ENCODE measurements around the gene SULT1A1.
"Not testable (repeated sequence)": the region's sequence is repeated elsewhere in the genome, so short reads cannot be mapped to it uniquely, and the experiment has no call there.

Gene SULT1A1

DNA sequence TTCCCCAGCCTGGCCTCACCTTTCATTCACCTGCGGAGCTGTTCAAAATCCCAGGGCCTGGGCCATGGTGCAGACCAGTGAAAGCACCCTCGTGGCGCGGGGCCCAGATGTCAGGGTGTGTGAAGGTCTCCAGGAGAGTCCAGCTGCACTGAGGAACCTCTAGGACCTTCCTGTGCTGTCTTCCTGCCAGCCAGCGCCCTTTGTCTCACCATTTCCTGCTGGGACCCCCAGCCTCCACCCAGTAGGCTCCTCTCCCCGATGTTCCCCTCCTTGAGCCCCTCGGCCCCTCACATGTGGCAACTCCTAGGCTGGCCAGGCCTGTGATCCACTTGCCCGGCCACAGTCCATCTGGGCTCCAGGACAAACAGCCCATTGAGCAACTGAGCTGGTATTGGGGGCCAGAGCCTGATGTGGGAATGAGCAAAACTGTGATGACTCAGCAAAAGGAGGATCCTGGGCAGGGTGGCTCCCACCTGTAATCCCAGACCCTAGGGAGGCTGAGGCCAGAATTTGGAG is 13.7 kb downstream of the SULT1A1 start:
- Histone ChIP-seq H3K9me3 (ENCODE audit: control insufficient read depth, low read length) (no peaks in the 10 kb centered on the region), H3K27me3 (ENCODE audit: control insufficient read depth, insufficient read depth, low read length) (no peaks in the 10 kb centered on the region), H3K36me3 (ENCODE audit: control insufficient read depth, insufficient read depth, low read length) (no peaks in the 10 kb centered on the region), H3K9ac (ENCODE audit: low read length) (peak overlapping the region; percentile 18), H3K4me3 (ENCODE audit: low read length) (no peak overlapping the region), H3K4me1 (ENCODE audit: control insufficient read depth, insufficient read depth, low read length) (peaks cover 15% of the 10 kb centered on the region)

GRCh38 chr16:28595451-28595850 is 14.4 kb downstream of the SULT1A1 start:
- not testable (repeated sequence) for H3K36me3 ChIP-seq (ENCODE audit: control insufficient read depth, insufficient read depth, low read length); H3K4me3 ChIP-seq (ENCODE audit: low read length); H3K9me3 ChIP-seq (ENCODE audit: control insufficient read depth, low read length); H3K27me3 ChIP-seq (ENCODE audit: control insufficient read depth, insufficient read depth, low read length); H3K9ac ChIP-seq (ENCODE audit: low read length)
- peaks cover 15% of the 10 kb centered on the region for H3K4me1 ChIP-seq (ENCODE audit: control insufficient read depth, insufficient read depth, low read length)

- H3K27me3 ChIP-seq (ENCODE audit: control insufficient read depth, insufficient read depth, low read length) = no peaks in the 10 kb centered on the region
- no peaks in the 10 kb centered on the region for H3K36me3 ChIP-seq (ENCODE audit: control insufficient read depth, insufficient read depth, low read length)
- no peak overlapping the region for H3K9ac ChIP-seq (ENCODE audit: low read length)
- no peaks in the 10 kb centered on the region for H3K9me3 ChIP-seq (ENCODE audit: control insufficient read depth, low read length)
- H3K4me3 ChIP-seq (ENCODE audit: low read length) = no peak overlapping the region
- peaks cover 15% of the 10 kb centered on the region for H3K4me1 ChIP-seq (ENCODE audit: control insufficient read depth, insufficient read depth, low read length)
Measured at GRCh38 chr16:28592979-28593553, 16.8 kb downstream of the SULT1A1 start.

GRCh38 chr16:28592511-28592910 is 17.3 kb downstream of the SULT1A1 start:
- H3K9me3 ChIP-seq (ENCODE audit: control insufficient read depth, low read length) = no peaks in the 10 kb centered on the region
- no peak overlapping the region for H3K9ac ChIP-seq (ENCODE audit: low read length)
- no peaks in the 10 kb centered on the region for H3K27me3 ChIP-seq (ENCODE audit: control insufficient read depth, insufficient read depth, low read length)
- H3K4me1 ChIP-seq (ENCODE audit: control insufficient read depth, insufficient read depth, low read length) = peaks cover 15% of the 10 kb centered on the region
- no peak overlapping the region for H3K4me3 ChIP-seq (ENCODE audit: low read length)
- no peaks in the 10 kb centered on the region for H3K36me3 ChIP-seq (ENCODE audit: control insufficient read depth, insufficient read depth, low read length)

DNA sequence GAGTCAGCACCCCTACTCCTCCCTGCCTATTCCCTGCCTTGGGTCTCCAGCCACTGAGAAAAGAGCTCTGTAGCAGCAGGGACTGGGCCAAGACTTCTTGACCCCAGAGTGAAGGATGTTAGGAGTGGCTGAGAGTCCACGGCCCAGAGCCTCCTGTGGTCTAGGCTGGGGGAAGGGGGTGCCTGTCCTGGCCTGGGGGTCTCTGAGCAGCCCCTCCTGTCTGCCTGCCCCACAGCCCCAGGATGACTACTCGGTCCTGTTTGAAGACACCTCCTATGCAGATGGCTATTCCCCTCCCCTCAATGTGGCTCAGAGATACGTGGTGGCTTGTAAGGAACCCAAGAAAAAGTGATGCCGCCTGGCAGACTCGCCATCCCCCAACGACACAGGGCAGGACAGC is 18.5 kb downstream of the SULT1A1 start:
- no peaks in the 10 kb centered on the region for H3K27me3 ChIP-seq (ENCODE audit: control insufficient read depth, insufficient read depth, low read length)
- H3K36me3 ChIP-seq (ENCODE audit: control insufficient read depth, insufficient read depth, low read length) = no peaks in the 10 kb centered on the region
- H3K9me3 ChIP-seq (ENCODE audit: control insufficient read depth, low read length) = no peaks in the 10 kb centered on the region
- H3K4me1 ChIP-seq (ENCODE audit: control insufficient read depth, insufficient read depth, low read length) = peaks cover 3% of the 10 kb centered on the region
- H3K4me3 ChIP-seq (ENCODE audit: low read length) = no peak overlapping the region
- no peak overlapping the region for H3K9ac ChIP-seq (ENCODE audit: low read length)

DNA sequence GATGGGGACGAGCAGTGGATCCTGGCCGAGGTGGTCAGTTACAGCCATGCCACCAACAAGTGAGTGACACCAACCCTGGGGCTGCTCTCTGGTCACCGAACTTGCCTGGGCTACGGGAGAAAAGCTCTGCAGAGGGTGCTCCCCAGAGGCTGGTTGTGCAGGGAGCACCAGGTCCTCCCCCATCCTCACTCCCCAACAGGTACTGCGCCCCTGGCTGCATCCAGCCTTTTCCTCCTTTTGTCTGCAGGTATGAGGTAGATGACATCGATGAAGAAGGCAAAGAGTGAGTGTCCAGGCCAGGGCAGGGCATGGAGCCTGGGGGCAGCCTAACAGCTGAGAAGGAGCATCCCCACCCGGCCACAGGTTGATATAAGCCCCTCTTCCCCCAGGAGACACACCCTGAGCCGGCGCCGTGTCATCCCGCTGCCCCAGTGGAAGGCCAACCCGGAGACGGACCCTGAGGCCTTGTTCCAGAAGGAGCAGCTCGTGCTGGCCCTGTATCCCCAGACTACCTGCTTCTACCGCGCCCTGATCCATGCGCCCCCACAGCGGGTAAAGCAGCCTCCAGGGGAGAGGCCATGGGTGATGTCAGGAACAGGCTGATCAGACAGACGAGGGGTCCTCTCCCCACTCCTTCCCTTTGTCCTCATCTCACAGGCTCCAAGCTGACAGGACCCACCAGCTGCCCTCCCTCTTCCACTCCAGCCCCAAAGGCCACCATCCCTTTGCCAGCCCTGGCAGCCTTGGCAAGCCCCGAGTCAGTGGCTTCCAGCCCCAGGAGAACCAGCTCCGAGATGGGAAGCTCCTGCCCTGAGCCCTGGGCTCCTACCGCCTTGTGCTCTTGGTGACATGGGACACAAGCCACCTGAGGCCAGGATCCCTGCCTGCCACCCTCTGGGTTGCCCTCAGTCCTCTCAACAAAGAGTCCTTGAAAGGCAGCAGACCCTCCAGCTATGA is 19.2 kb downstream of the SULT1A1 start:
- no peaks in the 10 kb centered on the region for H3K27me3 ChIP-seq (ENCODE audit: control insufficient read depth, insufficient read depth, low read length)
- no peaks in the 10 kb centered on the region for H3K36me3 ChIP-seq (ENCODE audit: control insufficient read depth, insufficient read depth, low read length)
- H3K9me3 ChIP-seq (ENCODE audit: control insufficient read depth, low read length) = no peaks in the 10 kb centered on the region
- H3K4me3 ChIP-seq (ENCODE audit: low read length) = no peak overlapping the region
- no peaks in the 10 kb centered on the region for H3K4me1 ChIP-seq (ENCODE audit: control insufficient read depth, insufficient read depth, low read length)
- H3K9ac ChIP-seq (ENCODE audit: low read length) = no peak overlapping the region

DNA sequence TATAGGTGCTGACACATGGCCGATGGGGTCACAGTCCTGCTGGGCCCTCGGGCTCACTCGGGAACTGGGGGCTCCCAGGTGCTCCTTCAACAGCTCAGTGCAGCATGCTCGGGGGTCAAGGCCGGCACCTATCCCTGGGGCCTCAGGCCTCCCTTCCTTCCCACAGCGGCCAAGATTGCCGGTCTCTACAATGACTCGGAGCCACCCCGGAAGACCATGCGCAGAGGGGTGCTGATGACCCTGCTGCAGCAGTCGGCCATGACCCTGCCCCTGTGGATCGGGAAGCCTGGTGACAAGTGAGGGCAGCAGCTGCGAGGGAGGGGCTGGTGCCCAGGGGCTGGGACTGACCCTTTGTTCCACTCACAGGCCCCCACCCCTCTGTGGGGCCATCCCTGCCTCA is 19.9 kb downstream of the SULT1A1 start:
- no peaks in the 10 kb centered on the region for H3K27me3 ChIP-seq (ENCODE audit: control insufficient read depth, insufficient read depth, low read length)
- no peaks in the 10 kb centered on the region for H3K4me1 ChIP-seq (ENCODE audit: control insufficient read depth, insufficient read depth, low read length)
- H3K4me3 ChIP-seq (ENCODE audit: low read length) = no peak overlapping the region
- H3K36me3 ChIP-seq (ENCODE audit: control insufficient read depth, insufficient read depth, low read length) = no peaks in the 10 kb centered on the region
- H3K9me3 ChIP-seq (ENCODE audit: control insufficient read depth, low read length) = no peaks in the 10 kb centered on the region
- H3K9ac ChIP-seq (ENCODE audit: low read length) = no peak overlapping the region

DNA sequence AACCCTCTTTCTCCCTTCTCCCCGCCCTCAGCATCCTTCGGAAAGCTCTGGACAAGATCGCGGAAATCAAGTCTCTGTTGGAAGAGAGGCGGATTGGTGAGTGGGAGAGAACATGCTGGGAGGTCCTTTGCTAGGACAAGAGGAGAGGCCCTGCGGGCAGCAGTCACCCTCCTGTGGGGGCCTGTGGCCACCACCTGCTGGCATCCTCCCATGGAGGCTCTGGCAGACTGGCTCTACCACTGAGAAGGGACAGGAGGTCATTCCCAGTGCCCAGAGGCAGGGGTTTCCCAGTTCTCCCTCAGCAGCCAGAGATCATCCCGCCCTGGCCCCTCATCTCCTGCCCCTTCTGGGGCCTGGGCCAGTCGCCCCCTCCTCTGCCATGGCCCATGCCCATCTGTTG is 20.8 kb downstream of the SULT1A1 start:
- H3K27me3 ChIP-seq (ENCODE audit: control insufficient read depth, insufficient read depth, low read length) = no peaks in the 10 kb centered on the region
- H3K36me3 ChIP-seq (ENCODE audit: control insufficient read depth, insufficient read depth, low read length) = no peaks in the 10 kb centered on the region
- H3K4me3 ChIP-seq (ENCODE audit: low read length) = no peak overlapping the region
- no peaks in the 10 kb centered on the region for H3K4me1 ChIP-seq (ENCODE audit: control insufficient read depth, insufficient read depth, low read length)
- no peaks in the 10 kb centered on the region for H3K9me3 ChIP-seq (ENCODE audit: control insufficient read depth, low read length)
- H3K9ac ChIP-seq (ENCODE audit: low read length) = no peak overlapping the region

GRCh38 chr16:28587386-28587785 is 22.5 kb downstream of the SULT1A1 start:
- Histone ChIP-seq H3K4me1 (ENCODE audit: control insufficient read depth, insufficient read depth, low read length) (no peaks in the 10 kb centered on the region), H3K36me3 (ENCODE audit: control insufficient read depth, insufficient read depth, low read length) (no peaks in the 10 kb centered on the region), H3K9me3 (ENCODE audit: control insufficient read depth, low read length) (no peaks in the 10 kb centered on the region), H3K27me3 (ENCODE audit: control insufficient read depth, insufficient read depth, low read length) (no peaks in the 10 kb centered on the region), H3K4me3 (ENCODE audit: low read length) (no peak overlapping the region), H3K9ac (ENCODE audit: low read length) (no peak overlapping the region)

DNA sequence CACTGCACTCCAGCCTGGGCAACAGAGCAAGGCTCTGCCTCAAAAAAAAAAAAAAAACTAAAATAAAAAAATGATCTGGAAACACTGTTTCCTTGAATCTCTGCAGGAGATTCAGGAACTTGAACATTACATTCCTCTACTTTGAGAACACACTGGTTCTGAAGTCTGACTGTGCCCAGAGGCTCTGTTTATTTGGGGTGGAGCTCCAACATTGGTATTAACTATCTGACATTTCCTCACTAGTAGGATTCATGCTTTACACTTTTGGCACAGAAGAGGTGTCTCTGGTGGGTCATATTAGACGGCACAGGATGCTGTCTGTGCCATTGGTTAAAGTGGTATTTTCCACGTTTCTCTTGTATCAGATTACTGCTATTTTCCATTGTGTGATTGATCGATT is 23.4 kb downstream of the SULT1A1 start:
- no peaks in the 10 kb centered on the region for H3K27me3 ChIP-seq (ENCODE audit: control insufficient read depth, insufficient read depth, low read length)
- H3K36me3 ChIP-seq (ENCODE audit: control insufficient read depth, insufficient read depth, low read length) = no peaks in the 10 kb centered on the region

GRCh38 chr16:28585674-28586073 is 24.2 kb downstream of the SULT1A1 start:
- no peaks in the 10 kb centered on the region for H3K4me1 ChIP-seq (ENCODE audit: control insufficient read depth, insufficient read depth, low read length)
- no peaks in the 10 kb centered on the region for H3K9me3 ChIP-seq (ENCODE audit: control insufficient read depth, low read length)
- H3K4me3 ChIP-seq (ENCODE audit: low read length) = no peak overlapping the region
- H3K27me3 ChIP-seq (ENCODE audit: control insufficient read depth, insufficient read depth, low read length) = no peaks in the 10 kb centered on the region
- H3K36me3 ChIP-seq (ENCODE audit: control insufficient read depth, insufficient read depth, low read length) = no peaks in the 10 kb centered on the region
- no peak overlapping the region for H3K9ac ChIP-seq (ENCODE audit: low read length)

More for the DNA sequence above, 23.4 kb downstream of the SULT1A1 start:
- Histone ChIP-seq H3K9ac (ENCODE audit: low read length) (no peak overlapping the region), H3K9me3 (ENCODE audit: control insufficient read depth, low read length) (no peaks in the 10 kb centered on the region), H3K4me3 (ENCODE audit: low read length) (no peak overlapping the region), H3K4me1 (ENCODE audit: control insufficient read depth, insufficient read depth, low read length) (no peaks in the 10 kb centered on the region)

DNA sequence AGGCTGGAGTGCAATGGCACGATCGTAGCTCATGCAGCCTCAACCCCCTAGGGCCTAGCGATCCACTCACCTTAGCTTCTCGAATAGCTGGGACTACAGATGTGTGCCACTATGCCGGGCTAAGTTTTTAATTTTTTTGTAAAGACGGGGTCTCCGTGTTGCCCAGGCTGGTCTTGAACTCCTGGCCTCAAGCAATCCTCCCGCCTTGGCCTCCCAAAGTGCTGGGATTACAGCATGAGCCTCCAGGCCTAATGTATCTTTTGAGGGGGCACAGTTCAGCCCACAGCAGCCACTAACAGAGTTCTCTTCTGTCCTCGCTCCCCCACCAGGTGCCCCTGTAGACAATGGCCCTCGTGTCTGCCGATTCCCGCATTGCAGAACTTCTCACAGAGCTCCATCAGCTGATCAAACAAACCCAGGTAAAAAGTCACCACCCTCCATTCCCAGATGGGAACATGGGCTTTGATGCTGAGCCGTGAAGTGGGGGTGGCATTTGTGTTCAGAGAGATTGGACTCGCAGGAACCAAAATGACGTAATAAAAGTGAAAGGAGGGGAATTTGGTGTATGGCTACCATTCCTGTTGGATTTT is 29.0 kb downstream of the SULT1A1 start:
- Histone ChIP-seq H3K9ac (ENCODE audit: low read length) (no peak overlapping the region), H3K27me3 (ENCODE audit: control insufficient read depth, insufficient read depth, low read length) (no peaks in the 10 kb centered on the region), H3K36me3 (ENCODE audit: control insufficient read depth, insufficient read depth, low read length) (no peaks in the 10 kb centered on the region), H3K4me3 (ENCODE audit: low read length) (no peak overlapping the region), H3K9me3 (ENCODE audit: control insufficient read depth, low read length) (no peaks in the 10 kb centered on the region), H3K4me1 (ENCODE audit: control insufficient read depth, insufficient read depth, low read length) (no peaks in the 10 kb centered on the region)

Measured in mucosa of stomach (tissue), 1 donor.